ENCODE data around the gene CEBPE.

The CEBPE gene

DNA sequence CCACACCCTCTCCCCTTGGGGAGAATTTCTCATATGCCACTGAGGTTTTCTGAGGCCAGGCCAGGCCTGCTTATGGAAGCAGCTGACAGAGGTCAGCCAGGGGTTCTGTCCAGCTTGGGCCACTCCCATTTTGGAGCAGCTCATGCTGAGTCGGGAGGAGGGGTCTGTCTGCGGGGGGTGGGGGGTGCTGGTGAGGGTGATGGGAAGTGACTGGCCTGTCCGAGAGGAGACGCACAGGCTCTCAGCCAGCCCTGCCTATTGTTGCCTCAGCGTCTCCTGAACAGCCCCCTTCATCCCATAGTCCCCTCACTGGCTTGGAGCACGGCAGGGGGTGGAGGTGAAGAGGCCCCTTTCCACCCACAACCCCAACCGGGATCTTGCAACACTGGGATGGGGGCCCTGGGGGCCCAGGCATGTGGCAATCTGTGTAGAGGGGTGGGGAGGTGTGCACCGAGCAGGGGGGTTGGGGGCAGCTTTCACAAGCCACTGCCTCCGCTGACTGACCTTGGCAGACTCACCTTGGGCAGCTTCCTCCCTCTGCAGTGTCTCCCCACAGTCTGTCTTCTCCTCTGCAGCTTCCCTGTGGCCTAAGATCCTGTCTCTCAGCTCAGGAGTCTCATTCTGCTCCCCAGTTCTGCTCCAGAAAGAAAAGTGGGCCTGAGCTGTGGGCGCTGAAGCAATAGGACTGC is 5.5 kb downstream of the CEBPE start:
- TF ChIP-seq, protein P1, sequence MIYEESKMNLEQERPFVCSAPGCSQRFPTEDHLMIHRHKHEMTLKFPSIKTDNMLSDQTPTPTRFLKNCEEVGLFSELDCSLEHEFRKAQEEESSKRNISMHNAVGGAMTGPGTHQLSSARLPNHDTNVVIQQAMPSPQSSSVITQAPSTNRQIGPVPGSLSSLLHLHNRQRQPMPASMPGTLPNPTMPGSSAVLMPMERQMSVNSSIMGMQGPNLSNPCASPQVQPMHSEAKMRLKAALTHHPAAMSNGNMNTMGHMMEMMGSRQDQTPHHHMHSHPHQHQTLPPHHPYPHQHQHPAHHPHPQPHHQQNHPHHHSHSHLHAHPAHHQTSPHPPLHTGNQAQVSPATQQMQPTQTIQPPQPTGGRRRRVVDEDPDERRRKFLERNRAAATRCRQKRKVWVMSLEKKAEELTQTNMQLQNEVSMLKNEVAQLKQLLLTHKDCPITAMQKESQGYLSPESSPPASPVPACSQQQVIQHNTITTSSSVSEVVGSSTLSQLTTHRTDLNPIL (CRISPR knock-in tag; IDR thresholded peaks at IDR 0.05; ENCODE audit: low read depth), result no peak
- TF ChIP-seq, protein P2, sequence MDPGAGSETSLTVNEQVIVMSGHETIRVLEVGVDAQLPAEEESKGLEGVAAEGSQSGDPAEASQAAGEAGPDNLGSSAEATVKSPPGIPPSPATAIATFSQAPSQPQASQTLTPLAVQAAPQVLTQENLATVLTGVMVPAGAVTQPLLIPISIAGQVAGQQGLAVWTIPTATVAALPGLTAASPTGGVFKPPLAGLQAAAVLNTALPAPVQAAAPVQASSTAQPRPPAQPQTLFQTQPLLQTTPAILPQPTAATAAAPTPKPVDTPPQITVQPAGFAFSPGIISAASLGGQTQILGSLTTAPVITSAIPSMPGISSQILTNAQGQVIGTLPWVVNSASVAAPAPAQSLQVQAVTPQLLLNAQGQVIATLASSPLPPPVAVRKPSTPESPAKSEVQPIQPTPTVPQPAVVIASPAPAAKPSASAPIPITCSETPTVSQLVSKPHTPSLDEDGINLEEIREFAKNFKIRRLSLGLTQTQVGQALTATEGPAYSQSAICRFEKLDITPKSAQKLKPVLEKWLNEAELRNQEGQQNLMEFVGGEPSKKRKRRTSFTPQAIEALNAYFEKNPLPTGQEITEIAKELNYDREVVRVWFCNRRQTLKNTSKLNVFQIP (CRISPR knock-in tag; IDR thresholded peaks at IDR 0.05; ENCODE audit: borderline replicate concordance, low read depth), result no peak
- TF ChIP-seq ZNF565 (CRISPR knock-in tag; conservative IDR thresholded peaks at IDR 0.05; ENCODE audit: low read depth), result no peak
- TF ChIP-seq TOX (CRISPR knock-in tag; IDR thresholded peaks at IDR 0.05; ENCODE audit: borderline replicate concordance), result no peak
- no peak for TF ChIP-seq ESRRG (CRISPR knock-in tag; IDR thresholded peaks at IDR 0.05)
- no peak for TF ChIP-seq ZFP30 (CRISPR knock-in tag; IDR thresholded peaks at IDR 0.05)
- no peak for TF ChIP-seq BACH2 (CRISPR knock-in tag; IDR thresholded peaks at IDR 0.05; ENCODE audit: borderline replicate concordance)
- no peak for TF ChIP-seq ISL1 (CRISPR knock-in tag; IDR thresholded peaks at IDR 0.05)
- TF ChIP-seq ZFP3 (CRISPR knock-in tag; IDR thresholded peaks at IDR 0.05), result no peak
- TF ChIP-seq, protein P3, sequence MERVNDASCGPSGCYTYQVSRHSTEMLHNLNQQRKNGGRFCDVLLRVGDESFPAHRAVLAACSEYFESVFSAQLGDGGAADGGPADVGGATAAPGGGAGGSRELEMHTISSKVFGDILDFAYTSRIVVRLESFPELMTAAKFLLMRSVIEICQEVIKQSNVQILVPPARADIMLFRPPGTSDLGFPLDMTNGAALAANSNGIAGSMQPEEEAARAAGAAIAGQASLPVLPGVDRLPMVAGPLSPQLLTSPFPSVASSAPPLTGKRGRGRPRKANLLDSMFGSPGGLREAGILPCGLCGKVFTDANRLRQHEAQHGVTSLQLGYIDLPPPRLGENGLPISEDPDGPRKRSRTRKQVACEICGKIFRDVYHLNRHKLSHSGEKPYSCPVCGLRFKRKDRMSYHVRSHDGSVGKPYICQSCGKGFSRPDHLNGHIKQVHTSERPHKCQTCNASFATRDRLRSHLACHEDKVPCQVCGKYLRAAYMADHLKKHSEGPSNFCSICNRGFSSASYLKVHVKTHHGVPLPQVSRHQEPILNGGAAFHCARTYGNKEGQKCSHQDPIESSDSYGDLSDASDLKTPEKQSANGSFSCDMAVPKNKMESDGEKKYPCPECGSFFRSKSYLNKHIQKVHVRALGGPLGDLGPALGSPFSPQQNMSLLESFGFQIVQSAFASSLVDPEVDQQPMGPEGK (CRISPR knock-in tag; IDR thresholded peaks at IDR 0.05; ENCODE audit: borderline replicate concordance), result no peak
- TF ChIP-seq PPARA (CRISPR knock-in tag; IDR thresholded peaks at IDR 0.05; ENCODE audit: borderline replicate concordance), result no peak
- TF ChIP-seq ARNTL (CRISPR knock-in tag; IDR thresholded peaks at IDR 0.05; ENCODE audit: borderline replicate concordance, low read depth), result no peak
- TF ChIP-seq ZNF70 (CRISPR knock-in tag; IDR thresholded peaks at IDR 0.05), result no peak
- TF ChIP-seq CSDC2 (CRISPR knock-in tag; IDR thresholded peaks at IDR 0.05), result no peak
- TF ChIP-seq ZC3H10 (CRISPR knock-in tag; IDR thresholded peaks at IDR 0.05), result no peak
- TF ChIP-seq, protein P4, sequence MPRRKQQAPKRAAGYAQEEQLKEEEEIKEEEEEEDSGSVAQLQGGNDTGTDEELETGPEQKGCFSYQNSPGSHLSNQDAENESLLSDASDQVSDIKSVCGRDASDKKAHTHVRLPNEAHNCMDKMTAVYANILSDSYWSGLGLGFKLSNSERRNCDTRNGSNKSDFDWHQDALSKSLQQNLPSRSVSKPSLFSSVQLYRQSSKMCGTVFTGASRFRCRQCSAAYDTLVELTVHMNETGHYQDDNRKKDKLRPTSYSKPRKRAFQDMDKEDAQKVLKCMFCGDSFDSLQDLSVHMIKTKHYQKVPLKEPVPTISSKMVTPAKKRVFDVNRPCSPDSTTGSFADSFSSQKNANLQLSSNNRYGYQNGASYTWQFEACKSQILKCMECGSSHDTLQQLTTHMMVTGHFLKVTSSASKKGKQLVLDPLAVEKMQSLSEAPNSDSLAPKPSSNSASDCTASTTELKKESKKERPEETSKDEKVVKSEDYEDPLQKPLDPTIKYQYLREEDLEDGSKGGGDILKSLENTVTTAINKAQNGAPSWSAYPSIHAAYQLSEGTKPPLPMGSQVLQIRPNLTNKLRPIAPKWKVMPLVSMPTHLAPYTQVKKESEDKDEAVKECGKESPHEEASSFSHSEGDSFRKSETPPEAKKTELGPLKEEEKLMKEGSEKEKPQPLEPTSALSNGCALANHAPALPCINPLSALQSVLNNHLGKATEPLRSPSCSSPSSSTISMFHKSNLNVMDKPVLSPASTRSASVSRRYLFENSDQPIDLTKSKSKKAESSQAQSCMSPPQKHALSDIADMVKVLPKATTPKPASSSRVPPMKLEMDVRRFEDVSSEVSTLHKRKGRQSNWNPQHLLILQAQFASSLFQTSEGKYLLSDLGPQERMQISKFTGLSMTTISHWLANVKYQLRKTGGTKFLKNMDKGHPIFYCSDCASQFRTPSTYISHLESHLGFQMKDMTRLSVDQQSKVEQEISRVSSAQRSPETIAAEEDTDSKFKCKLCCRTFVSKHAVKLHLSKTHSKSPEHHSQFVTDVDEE (CRISPR knock-in tag; IDR thresholded peaks at IDR 0.05), result no peak
- ATAC-seq, result no peak

DNA sequence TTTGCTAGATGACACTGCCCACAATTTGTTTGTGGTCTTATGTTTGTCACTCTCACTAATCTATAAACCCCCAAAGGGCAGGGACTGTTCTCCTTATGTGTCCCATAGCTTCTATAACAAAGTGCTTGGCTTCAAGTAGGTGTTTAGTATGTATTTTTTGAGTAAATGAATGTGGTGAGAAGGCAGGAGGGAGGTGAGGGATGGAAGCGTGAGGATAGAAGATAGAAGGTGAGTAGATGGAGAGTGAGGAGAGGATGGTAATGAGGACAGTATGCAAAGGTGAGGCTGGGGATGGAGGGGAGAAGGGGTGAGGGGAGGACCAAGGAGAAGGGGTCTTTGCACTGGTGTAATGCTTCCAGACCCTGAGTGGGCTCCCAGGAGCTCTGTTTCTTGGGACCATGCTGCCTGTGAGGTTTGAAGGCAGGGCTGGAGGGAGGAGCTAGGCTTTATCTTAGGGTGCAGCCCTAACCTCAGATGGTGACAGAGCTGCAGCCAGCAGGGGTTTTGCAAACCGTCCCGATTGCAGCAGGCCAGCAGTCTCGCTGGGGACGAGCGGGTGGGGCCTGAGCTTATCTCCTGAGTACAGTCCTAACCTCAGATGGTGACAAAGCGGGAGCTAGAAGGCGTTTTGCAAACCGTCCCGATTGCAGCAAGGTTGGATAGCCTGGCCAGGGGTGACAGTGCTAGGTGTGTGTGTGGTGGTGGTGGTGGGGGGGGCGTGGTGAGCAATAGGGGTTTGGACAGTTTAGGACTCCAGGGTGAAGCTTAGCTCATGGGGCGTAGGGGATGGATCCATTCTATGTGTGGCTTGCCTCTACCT is 6.5 kb downstream of the CEBPE start:
- TF ChIP-seq SNAI2 (CRISPR knock-in tag; IDR thresholded peaks at IDR 0.05), result no peak
- no peak for TF ChIP-seq GLIS3 (CRISPR knock-in tag; IDR thresholded peaks at IDR 0.05)
- TF ChIP-seq ZNF565 (CRISPR knock-in tag; conservative IDR thresholded peaks at IDR 0.05; ENCODE audit: low read depth), result no peak
- TF ChIP-seq, protein P3 (CRISPR knock-in tag; IDR thresholded peaks at IDR 0.05; ENCODE audit: borderline replicate concordance), result no peak
- TF ChIP-seq, protein P4 (CRISPR knock-in tag; IDR thresholded peaks at IDR 0.05), result no peak
- no peak for TF ChIP-seq ISL1 (CRISPR knock-in tag; IDR thresholded peaks at IDR 0.05)
- TF ChIP-seq PPARA (CRISPR knock-in tag; IDR thresholded peaks at IDR 0.05; ENCODE audit: borderline replicate concordance), result no peak
- no peak for TF ChIP-seq RARB (CRISPR knock-in tag; IDR thresholded peaks at IDR 0.05)
- no peak for TF ChIP-seq ZC3H10 (CRISPR knock-in tag; IDR thresholded peaks at IDR 0.05)
- no peak for TF ChIP-seq ZNF8 (CRISPR knock-in tag; IDR thresholded peaks at IDR 0.05)
- TF ChIP-seq, protein P2 (CRISPR knock-in tag; IDR thresholded peaks at IDR 0.05; ENCODE audit: borderline replicate concordance, low read depth), result no peak
- no peak for TF ChIP-seq ZNF70 (CRISPR knock-in tag; IDR thresholded peaks at IDR 0.05)
- no peak for TF ChIP-seq ZFP30 (CRISPR knock-in tag; IDR thresholded peaks at IDR 0.05)
- no peak for ATAC-seq
